Measurements from ENCODE around the gene FKBP8. TPM values are rescaled to one million over a fixed set of nuclear protein-coding genes. Genes with fewer than 3 reads are reported as not detected.

Gene FKBP8
- total and polyA plus RNA-seq, 2 experiments from 2014 or later = 183 to 247 TPM

DNA sequence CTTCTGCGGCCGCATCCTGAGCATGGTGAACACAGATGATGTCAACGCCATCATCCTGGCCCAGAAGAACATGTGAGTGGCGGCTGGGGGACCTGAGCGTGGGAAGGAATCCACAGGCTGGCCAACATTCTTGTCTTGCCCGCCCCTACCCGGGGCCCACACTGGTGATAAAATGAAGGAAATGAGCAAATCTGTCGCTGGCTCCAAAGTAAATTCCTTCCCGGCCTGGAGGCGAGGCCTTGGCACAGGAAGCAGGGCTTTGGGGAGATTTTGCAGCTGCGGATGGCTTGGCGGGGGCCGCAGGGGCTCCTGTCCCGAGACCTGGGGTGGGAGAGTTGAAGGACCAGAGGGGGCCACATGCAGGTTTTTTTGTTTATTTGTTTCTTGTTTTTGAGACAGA is 18.7 kb upstream of the FKBP8 start:
- no peak overlapping the region for H3K4me2 ChIP-seq
- H4K20me1 ChIP-seq (ENCODE audit: insufficient read depth, poor library complexity, severe bottlenecking) = peaks cover 2% of the 10 kb centered on the region
- H3K27me3 ChIP-seq = no peaks in the 10 kb centered on the region
- H3K36me3 ChIP-seq (replicated peaks; ENCODE audit: insufficient read depth, low read depth) = no peaks in the 10 kb centered on the region
- H3K4me3 ChIP-seq = no peak overlapping the region
- peaks cover 6% of the 10 kb centered on the region for H3K4me1 ChIP-seq (ENCODE audit: insufficient read depth)
- no peaks in the 10 kb centered on the region for H3K9me3 ChIP-seq (ENCODE audit: low read depth)
- H3K79me2 ChIP-seq = peaks cover 32% of the 10 kb centered on the region
- WGBS (ENCODE audit: low lambda C conversion rate, missing lambda C conversion rate) = 85% methylated on average over 14 of the region's 14 CpGs
- H3K9me2 ChIP-seq (replicated peaks; ENCODE audit: insufficient read depth) = no peaks in the 10 kb centered on the region
- TF ChIP-seq EZH2phosphoT487 (IDR thresholded peaks at IDR 0.05; ENCODE audit: low read depth, severe bottlenecking, unreplicated experiment) (no peak), EZH2 (IDR thresholded peaks at IDR 0.05; ENCODE audit: borderline replicate concordance) (no peak)
- TF ChIP-seq, protein P1, sequence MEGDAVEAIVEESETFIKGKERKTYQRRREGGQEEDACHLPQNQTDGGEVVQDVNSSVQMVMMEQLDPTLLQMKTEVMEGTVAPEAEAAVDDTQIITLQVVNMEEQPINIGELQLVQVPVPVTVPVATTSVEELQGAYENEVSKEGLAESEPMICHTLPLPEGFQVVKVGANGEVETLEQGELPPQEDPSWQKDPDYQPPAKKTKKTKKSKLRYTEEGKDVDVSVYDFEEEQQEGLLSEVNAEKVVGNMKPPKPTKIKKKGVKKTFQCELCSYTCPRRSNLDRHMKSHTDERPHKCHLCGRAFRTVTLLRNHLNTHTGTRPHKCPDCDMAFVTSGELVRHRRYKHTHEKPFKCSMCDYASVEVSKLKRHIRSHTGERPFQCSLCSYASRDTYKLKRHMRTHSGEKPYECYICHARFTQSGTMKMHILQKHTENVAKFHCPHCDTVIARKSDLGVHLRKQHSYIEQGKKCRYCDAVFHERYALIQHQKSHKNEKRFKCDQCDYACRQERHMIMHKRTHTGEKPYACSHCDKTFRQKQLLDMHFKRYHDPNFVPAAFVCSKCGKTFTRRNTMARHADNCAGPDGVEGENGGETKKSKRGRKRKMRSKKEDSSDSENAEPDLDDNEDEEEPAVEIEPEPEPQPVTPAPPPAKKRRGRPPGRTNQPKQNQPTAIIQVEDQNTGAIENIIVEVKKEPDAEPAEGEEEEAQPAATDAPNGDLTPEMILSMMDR (IDR thresholded peaks at IDR 0.05; ENCODE audit: poor library complexity) = no peak
- no peak overlapping the region for H2AFZ ChIP-seq
- DNase-seq (ENCODE audit: low spot score) = no peak
- no peak overlapping the region for H3K27ac ChIP-seq

DNA sequence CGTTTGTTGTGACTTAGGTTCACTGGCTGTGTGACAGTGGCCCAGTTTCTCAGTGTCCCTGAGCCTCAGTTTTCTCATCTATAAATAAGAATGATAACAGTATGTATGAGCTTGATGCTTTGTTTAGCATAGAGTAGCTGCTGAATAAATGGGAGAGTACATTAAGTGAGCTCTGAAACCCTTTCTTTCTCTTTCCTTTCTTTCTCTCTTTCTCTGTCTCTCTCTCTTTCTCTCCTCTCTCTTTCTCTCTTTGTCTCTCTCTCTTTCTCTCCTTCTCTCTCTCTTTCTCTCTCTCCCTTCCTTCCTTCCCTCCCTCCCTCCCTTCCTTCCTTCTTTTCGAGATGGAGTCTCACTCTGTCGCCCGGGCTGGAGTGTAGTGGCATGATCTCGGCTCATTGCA is 16.3 kb upstream of the FKBP8 start:
- H3K9me3 ChIP-seq (ENCODE audit: low read depth) = no peaks in the 10 kb centered on the region
- peaks cover 32% of the 10 kb centered on the region for H3K79me2 ChIP-seq
- H2AFZ ChIP-seq = no peak overlapping the region
- no peak for TF ChIP-seq EZH2phosphoT487 (IDR thresholded peaks at IDR 0.05; ENCODE audit: low read depth, severe bottlenecking, unreplicated experiment)
- no peak for TF ChIP-seq EZH2 (IDR thresholded peaks at IDR 0.05; ENCODE audit: borderline replicate concordance)
- TF ChIP-seq, protein P1 (IDR thresholded peaks at IDR 0.05; ENCODE audit: poor library complexity) = no peak
- H3K36me3 ChIP-seq (replicated peaks; ENCODE audit: insufficient read depth, low read depth) = no peaks in the 10 kb centered on the region
- WGBS (ENCODE audit: low lambda C conversion rate, missing lambda C conversion rate) = 75% methylated on average over 5 of the region's 5 CpGs
- H3K9me2 ChIP-seq (replicated peaks; ENCODE audit: insufficient read depth) = no peaks in the 10 kb centered on the region
- no peak overlapping the region for H3K4me3 ChIP-seq
- H3K27ac ChIP-seq = no peak overlapping the region
- H4K20me1 ChIP-seq (ENCODE audit: insufficient read depth, poor library complexity, severe bottlenecking) = peaks cover 2% of the 10 kb centered on the region
- H3K4me2 ChIP-seq = no peak overlapping the region
- no peak for DNase-seq (ENCODE audit: low spot score)
- H3K4me1 ChIP-seq (ENCODE audit: insufficient read depth) = peaks cover 6% of the 10 kb centered on the region
- H3K27me3 ChIP-seq = no peaks in the 10 kb centered on the region

DNA sequence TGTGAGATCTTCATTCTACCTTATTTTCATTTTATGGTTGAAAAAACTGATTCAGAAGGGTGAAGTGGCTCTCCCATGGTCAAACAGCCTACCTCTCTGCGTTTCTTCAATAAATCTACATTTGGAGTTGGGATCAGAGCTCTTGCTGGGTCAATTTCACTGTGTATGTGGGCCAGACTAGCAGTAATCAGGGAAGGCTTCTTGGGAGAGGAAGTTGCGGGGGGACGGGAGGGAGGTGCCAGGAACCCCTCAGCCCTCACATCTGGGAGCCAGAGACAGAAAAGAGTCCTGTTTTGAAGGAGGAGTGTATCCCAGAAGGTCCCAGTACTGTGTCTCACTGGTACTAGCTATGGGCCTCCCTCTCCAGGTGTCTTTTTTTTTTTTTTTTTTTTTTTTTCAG is 15.2 kb upstream of the FKBP8 start:
- no peaks in the 10 kb centered on the region for H3K36me3 ChIP-seq (replicated peaks; ENCODE audit: insufficient read depth, low read depth)
- peak overlapping the region; percentile 93 for H3K4me2 ChIP-seq
- H3K27ac ChIP-seq = peak overlapping the region; percentile 89
- peak overlapping the region; percentile 75 for H3K4me3 ChIP-seq
- DNase-seq (ENCODE audit: low spot score) = no peak
- TF ChIP-seq, protein P1 (IDR thresholded peaks at IDR 0.05; ENCODE audit: poor library complexity) = no peak
- no peak for TF ChIP-seq EZH2 (IDR thresholded peaks at IDR 0.05; ENCODE audit: borderline replicate concordance)
- TF ChIP-seq EZH2phosphoT487 (IDR thresholded peaks at IDR 0.05; ENCODE audit: low read depth, severe bottlenecking, unreplicated experiment) = no peak
- 66% methylated on average over 3 of the region's 3 CpGs for WGBS (ENCODE audit: low lambda C conversion rate, missing lambda C conversion rate)
- H4K20me1 ChIP-seq (ENCODE audit: insufficient read depth, poor library complexity, severe bottlenecking) = peaks cover 2% of the 10 kb centered on the region
- H3K9me3 ChIP-seq (ENCODE audit: low read depth) = no peaks in the 10 kb centered on the region
- no peaks in the 10 kb centered on the region for H3K27me3 ChIP-seq
- no peaks in the 10 kb centered on the region for H3K9me2 ChIP-seq (replicated peaks; ENCODE audit: insufficient read depth)
- peaks cover 32% of the 10 kb centered on the region for H3K79me2 ChIP-seq
- H2AFZ ChIP-seq = no peak overlapping the region
- H3K4me1 ChIP-seq (ENCODE audit: insufficient read depth) = peaks cover 6% of the 10 kb centered on the region

DNA sequence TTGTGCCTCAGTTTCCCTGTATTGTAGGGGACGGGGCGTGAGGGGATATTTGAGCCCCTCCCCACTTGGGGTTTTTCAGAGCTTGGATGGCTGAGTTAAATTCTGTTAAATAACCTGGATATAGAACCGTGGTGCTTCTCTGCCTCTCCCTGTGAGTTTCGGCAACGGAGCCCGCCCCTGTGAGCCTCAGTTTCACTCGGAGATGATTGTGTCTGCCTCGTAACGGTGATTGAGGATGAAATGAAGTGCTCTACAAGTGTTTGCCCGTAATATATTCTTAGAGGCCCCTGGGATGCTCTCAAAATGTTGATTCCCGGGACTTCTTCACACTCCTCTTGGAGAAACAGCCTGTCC is 14.8 kb upstream of the FKBP8 start:
- DNase-seq (ENCODE audit: low spot score) = no peak
- peaks cover 32% of the 10 kb centered on the region for H3K79me2 ChIP-seq
- 7% methylated on average over 11 of the region's 11 CpGs for WGBS (ENCODE audit: low lambda C conversion rate, missing lambda C conversion rate)
- no peaks in the 10 kb centered on the region for H3K9me2 ChIP-seq (replicated peaks; ENCODE audit: insufficient read depth)
- H3K27ac ChIP-seq = peak overlapping the region; percentile 89
- H3K4me1 ChIP-seq (ENCODE audit: insufficient read depth) = peaks cover 6% of the 10 kb centered on the region
- H3K4me2 ChIP-seq = peak overlapping the region; percentile 93
- H3K27me3 ChIP-seq = no peaks in the 10 kb centered on the region
- peak overlapping the region; percentile 75 for H3K4me3 ChIP-seq
- H2AFZ ChIP-seq = peak overlapping the region; percentile 60
- H4K20me1 ChIP-seq (ENCODE audit: insufficient read depth, poor library complexity, severe bottlenecking) = peaks cover 2% of the 10 kb centered on the region
- no peaks in the 10 kb centered on the region for H3K36me3 ChIP-seq (replicated peaks; ENCODE audit: insufficient read depth, low read depth)
- H3K9me3 ChIP-seq (ENCODE audit: low read depth) = no peaks in the 10 kb centered on the region
- TF ChIP-seq EZH2phosphoT487 (IDR thresholded peaks at IDR 0.05; ENCODE audit: low read depth, severe bottlenecking, unreplicated experiment) = no peak
- TF ChIP-seq EZH2 (IDR thresholded peaks at IDR 0.05; ENCODE audit: borderline replicate concordance) = no peak
- TF ChIP-seq, protein P1 (IDR thresholded peaks at IDR 0.05; ENCODE audit: poor library complexity) = no peak
